ENCODE measurements around the gene KRTAP10-1. TPM values are rescaled to one million over a fixed set of nuclear protein-coding genes. Genes with fewer than 3 reads are reported as not detected.
"Not testable (repeated sequence)": the region's sequence is repeated elsewhere in the genome, so short reads cannot be mapped to it uniquely, and the experiment has no call there.

KRTAP10-1 gene
- total RNA-seq, 1 experiment from 2014 or later: not detected

DNA sequence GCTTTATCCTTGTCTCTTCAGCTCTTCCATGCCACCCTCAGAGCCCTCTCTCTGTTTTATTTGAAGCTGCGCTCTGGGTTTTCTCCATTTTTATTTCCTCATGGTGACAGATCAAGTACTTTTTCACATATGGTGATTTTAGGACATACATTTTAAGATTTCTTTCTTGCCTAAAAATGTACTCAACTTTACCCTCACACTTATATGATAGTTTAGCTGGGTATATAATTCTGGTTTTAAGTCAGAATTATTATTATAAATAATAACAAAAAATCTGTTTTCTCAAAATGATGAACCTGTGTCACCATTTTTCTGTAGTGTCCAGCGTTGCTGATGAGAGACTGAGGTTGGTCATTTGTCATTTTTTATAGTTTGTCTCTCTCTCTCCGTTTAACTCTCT is 41.2 kb upstream of the KRTAP10-1 start:
- Histone ChIP-seq H2AK5ac (ENCODE audit: insufficient read length, low read length) (no peak overlapping the region), H2AFZ (ENCODE audit: low read length) (no peak overlapping the region), H3K14ac (ENCODE audit: insufficient read depth, low read length) (no peak overlapping the region), H3K4me2 (ENCODE audit: insufficient read depth, insufficient read length, low read length) (no peak overlapping the region), H4K5ac (ENCODE audit: insufficient read length, low read depth, low read length) (no peak overlapping the region), H3K4me1 (ENCODE audit: insufficient read depth, low read length) (no peaks in the 10 kb centered on the region), H4K91ac (ENCODE audit: insufficient read length, low read depth, low read length) (no peak overlapping the region), H3K27me3 (ENCODE audit: insufficient read depth, low read length) (no peaks in the 10 kb centered on the region), H4K20me1 (ENCODE audit: control insufficient read depth, insufficient read depth, insufficient read length) (no peaks in the 10 kb centered on the region), H2BK20ac (ENCODE audit: low read depth, low read length, poor library complexity, severe bottlenecking) (no peak overlapping the region), H3T11ph (ENCODE audit: low read length) (no peak overlapping the region), H3K9me3 (ENCODE audit: control insufficient read depth, low read depth, low read length) (no peaks in the 10 kb centered on the region), H3K79me1 (ENCODE audit: insufficient read depth, low read depth, low read length, poor library complexity, severe bottlenecking) (no peaks in the 10 kb centered on the region), H3K23me2 (ENCODE audit: insufficient read length, low read depth, low read length, poor library complexity, severe bottlenecking) (no peaks in the 10 kb centered on the region), H4K8ac (replicated peaks; ENCODE audit: insufficient read length, low read depth, low read length) (no peak overlapping the region), H3K9ac (ENCODE audit: extremely low read depth, insufficient read length, low read length) (no peak overlapping the region), H2BK12ac (ENCODE audit: insufficient read length, low read depth, low read length) (no peak overlapping the region), H2BK120ac (ENCODE audit: low read depth, low read length, poor library complexity, severe bottlenecking) (no peak overlapping the region), H3K79me2 (ENCODE audit: insufficient read depth, low read length) (no peaks in the 10 kb centered on the region), H3K23ac (ENCODE audit: insufficient read length, low read depth, low read length) (no peak overlapping the region), H2BK5ac (ENCODE audit: insufficient read length, low read length) (no peak overlapping the region), H3K56ac (ENCODE audit: insufficient read length, low read depth, low read length) (no peak overlapping the region), H3K27ac (ENCODE audit: insufficient read length, low read depth, low read length) (no peak overlapping the region), H2BK15ac (ENCODE audit: low read depth, low read length) (no peak overlapping the region), H3K4ac (ENCODE audit: low read depth, low read length) (no peak overlapping the region), H3K18ac (ENCODE audit: insufficient read length, low read depth, low read length) (no peak overlapping the region)
- Mint-ChIP-seq H3K27me3 (ENCODE audit: low read depth) (peaks cover 11% of the 10 kb centered on the region), H3K4me1 (peaks cover 19 to 22% of the 10 kb centered on the region in 2 experiments), H3K9me3 (peaks cover 18 to 25% of the 10 kb centered on the region in 2 experiments), H3K4me3 (no peak overlapping the region), H3K27ac (no peak overlapping the region; a peak in 1 of 7 replicates), H3K36me3 (ENCODE audit: insufficient read depth in 1 of 3, low read depth in 3 of 3) (peaks cover 0 to 28% (median 12%) of the 10 kb centered on the region in 3 experiments; a peak in 5 of 7 replicates)
- DNase-seq: no peak
- no CpG with 5 or more reads among the region's 3 CpGs for WGBS (ENCODE audit: extremely low coverage, insufficient read length, low lambda C conversion rate)
- TF ChIP-seq, protein P1, sequence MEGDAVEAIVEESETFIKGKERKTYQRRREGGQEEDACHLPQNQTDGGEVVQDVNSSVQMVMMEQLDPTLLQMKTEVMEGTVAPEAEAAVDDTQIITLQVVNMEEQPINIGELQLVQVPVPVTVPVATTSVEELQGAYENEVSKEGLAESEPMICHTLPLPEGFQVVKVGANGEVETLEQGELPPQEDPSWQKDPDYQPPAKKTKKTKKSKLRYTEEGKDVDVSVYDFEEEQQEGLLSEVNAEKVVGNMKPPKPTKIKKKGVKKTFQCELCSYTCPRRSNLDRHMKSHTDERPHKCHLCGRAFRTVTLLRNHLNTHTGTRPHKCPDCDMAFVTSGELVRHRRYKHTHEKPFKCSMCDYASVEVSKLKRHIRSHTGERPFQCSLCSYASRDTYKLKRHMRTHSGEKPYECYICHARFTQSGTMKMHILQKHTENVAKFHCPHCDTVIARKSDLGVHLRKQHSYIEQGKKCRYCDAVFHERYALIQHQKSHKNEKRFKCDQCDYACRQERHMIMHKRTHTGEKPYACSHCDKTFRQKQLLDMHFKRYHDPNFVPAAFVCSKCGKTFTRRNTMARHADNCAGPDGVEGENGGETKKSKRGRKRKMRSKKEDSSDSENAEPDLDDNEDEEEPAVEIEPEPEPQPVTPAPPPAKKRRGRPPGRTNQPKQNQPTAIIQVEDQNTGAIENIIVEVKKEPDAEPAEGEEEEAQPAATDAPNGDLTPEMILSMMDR (conservative IDR thresholded peaks at IDR 0.05): no peak

DNA sequence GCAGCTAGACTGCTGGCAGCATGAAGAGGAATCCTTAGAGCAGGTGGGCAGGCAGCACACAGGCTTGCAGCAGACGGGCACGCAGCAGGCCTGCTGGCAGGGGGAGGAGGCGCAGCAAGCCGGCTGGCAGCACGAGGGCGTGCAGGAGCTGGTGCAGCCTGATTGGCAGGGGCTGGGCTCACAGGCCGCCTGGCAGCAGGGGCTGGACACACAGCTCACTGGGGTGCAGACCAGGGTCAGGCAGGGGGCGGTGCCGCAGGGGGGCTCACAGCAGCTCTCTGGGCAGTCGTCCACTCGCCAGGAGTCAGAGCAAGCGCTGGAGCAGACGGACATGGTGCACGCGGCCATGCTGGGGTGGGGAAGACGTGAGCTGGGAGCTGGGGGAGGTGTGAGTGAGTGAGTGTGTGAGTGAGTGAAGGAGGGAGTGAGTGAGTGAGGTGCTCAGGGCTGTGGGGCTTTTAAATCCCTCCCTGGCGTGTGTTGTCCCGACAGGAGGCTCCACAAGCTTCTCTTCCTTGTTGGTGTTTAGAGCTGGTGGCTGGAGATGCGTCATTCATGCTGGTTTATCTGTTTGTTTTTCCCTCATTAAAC is 40.3 kb upstream of the KRTAP10-1 start, which contains the start of gene KRTAP10-5:
TSS of gene KRTAP10-5 (minus strand) at position 374 of the 591 bp plus-strand sequence. CDS start at position 348, 26 bp downstream.
- not testable (repeated sequence) for H3K9me3 ChIP-seq (ENCODE audit: control insufficient read depth, low read depth, low read length); H4K8ac ChIP-seq (replicated peaks; ENCODE audit: insufficient read length, low read depth, low read length); H3T11ph ChIP-seq (ENCODE audit: low read length); H3K23me2 ChIP-seq (ENCODE audit: insufficient read length, low read depth, low read length, poor library complexity, severe bottlenecking); H2BK5ac ChIP-seq (ENCODE audit: insufficient read length, low read length); H3K4ac ChIP-seq (ENCODE audit: low read depth, low read length); H3K79me2 ChIP-seq (ENCODE audit: insufficient read depth, low read length); H2AFZ ChIP-seq (ENCODE audit: low read length); H3K18ac ChIP-seq (ENCODE audit: insufficient read length, low read depth, low read length); H3K23ac ChIP-seq (ENCODE audit: insufficient read length, low read depth, low read length); H3K27ac Mint-ChIP-seq; H4K20me1 ChIP-seq (ENCODE audit: control insufficient read depth, insufficient read depth, insufficient read length); H3K9ac ChIP-seq (ENCODE audit: extremely low read depth, insufficient read length, low read length); H3K56ac ChIP-seq (ENCODE audit: insufficient read length, low read depth, low read length); H4K5ac ChIP-seq (ENCODE audit: insufficient read length, low read depth, low read length); H3K79me1 ChIP-seq (ENCODE audit: insufficient read depth, low read depth, low read length, poor library complexity, severe bottlenecking); H4K91ac ChIP-seq (ENCODE audit: insufficient read length, low read depth, low read length); H2BK12ac ChIP-seq (ENCODE audit: insufficient read length, low read depth, low read length); H2AK5ac ChIP-seq (ENCODE audit: insufficient read length, low read length); H3K4me1 ChIP-seq (ENCODE audit: insufficient read depth, low read length); H2BK120ac ChIP-seq (ENCODE audit: low read depth, low read length, poor library complexity, severe bottlenecking); H2BK15ac ChIP-seq (ENCODE audit: low read depth, low read length); H3K27me3 ChIP-seq (ENCODE audit: insufficient read depth, low read length); H2BK20ac ChIP-seq (ENCODE audit: low read depth, low read length, poor library complexity, severe bottlenecking); H3K27ac ChIP-seq (ENCODE audit: insufficient read length, low read depth, low read length); H3K4me2 ChIP-seq (ENCODE audit: insufficient read depth, insufficient read length, low read length)
- peaks cover 14% of the 10 kb centered on the region for H3K27me3 Mint-ChIP-seq (ENCODE audit: low read depth)
- peaks cover 13 to 25% of the 10 kb centered on the region in 2 experiments for H3K4me1 Mint-ChIP-seq
- H3K9me3 Mint-ChIP-seq: peaks cover 18 to 28% of the 10 kb centered on the region in 2 experiments
- 0 out of 2 replicates have a peak within 1 kb of the TSS, but pooled peaks have one; percentile 46 for H3K14ac ChIP-seq (ENCODE audit: insufficient read depth, low read length)
- whole genome bisulfite sequencing (ENCODE audit: extremely low coverage, insufficient read length, low lambda C conversion rate): no CpG with 5 or more reads among the region's 19 CpGs
- DNase-seq: peak; percentile 29
- H3K4me3 Mint-ChIP-seq: peak within 1 kb of the TSS in 1 of 2 experiments; percentile 16; a peak in 1 of 5 replicates
- peaks cover 0 to 28% (median 12%) of the 10 kb centered on the region in 3 experiments; a peak in 5 of 7 replicates for H3K36me3 Mint-ChIP-seq (ENCODE audit: insufficient read depth in 1 of 3, low read depth in 3 of 3)
